GM23338 (cell line): ENCODE measurements around the gene ACOX3.

Experiments
- CTCF ChIP-seq, 2 experiments: fragments of 200-600 bp in 1 of 2; sonication (generic) in 1 of 2; conservative IDR thresholded peaks; 2 replicates each; pipeline versions ENCODE4 v1.5.1 to v1.6.1; 2016 to 2017; ENCODE audit warnings: antibody characterized with exemption in 2 of 2, low read depth in 2 of 2, mild to moderate bottlenecking in 2 of 2, moderate library complexity in 1 of 2
- EZH2 ChIP-seq: fragments of 200-600 bp; sonication (generic); IDR thresholded peaks from one replicate; pipeline ENCODE4 v1.8.0; 2017; ENCODE audit warnings: antibody characterized with exemption, mild to moderate bottlenecking, low read depth; ENCODE audit not compliant: unreplicated experiment
- JUNB ChIP-seq: IDR thresholded peaks from one replicate; pipeline ENCODE4 v1.6.1; 2016; ENCODE audit warnings: antibody characterized with exemption; ENCODE audit not compliant: unreplicated experiment
- POLR2AphosphoS5 ChIP-seq: IDR thresholded peaks from 2 replicates; pipeline ENCODE4 v1.6.1; 2016; ENCODE audit warnings: antibody characterized with exemption, low read depth
- TF ChIP-seq, protein P1 (sequence below): IDR thresholded peaks from one replicate; pipeline ENCODE4 v1.6.1; 2018; ENCODE audit warnings: antibody characterized with exemption; ENCODE audit not compliant: unreplicated experiment

DNA sequence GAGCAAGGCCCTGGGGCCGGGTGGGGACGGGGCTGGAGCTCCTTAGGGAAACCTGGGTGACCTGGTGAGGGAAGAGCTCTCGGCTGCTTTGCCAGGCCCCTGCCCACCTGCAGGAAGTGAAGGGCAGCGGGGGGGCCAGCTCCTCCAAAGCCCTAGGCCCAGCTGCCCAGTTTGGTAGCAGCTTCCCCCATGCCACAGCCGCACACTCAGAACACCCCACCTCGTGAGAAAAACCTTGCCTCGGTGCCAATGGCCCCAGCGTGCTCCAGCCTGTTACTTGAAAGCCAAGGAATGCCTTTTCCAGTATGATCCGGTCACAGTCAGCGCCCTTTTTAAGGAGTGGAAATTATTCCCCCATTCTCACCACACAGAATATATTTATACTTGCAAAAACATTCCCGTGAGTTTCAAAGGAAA lies 38.3 kb downstream of the ACOX3 start:
- TF ChIP-seq CTCF (conservative IDR thresholded peaks at IDR 0.05; ENCODE audit: low read depth in 2 of 2) (no peak), JUNB (no peak), EZH2 (no peak), POLR2AphosphoS5 (no peak)
- TF ChIP-seq, protein P1, sequence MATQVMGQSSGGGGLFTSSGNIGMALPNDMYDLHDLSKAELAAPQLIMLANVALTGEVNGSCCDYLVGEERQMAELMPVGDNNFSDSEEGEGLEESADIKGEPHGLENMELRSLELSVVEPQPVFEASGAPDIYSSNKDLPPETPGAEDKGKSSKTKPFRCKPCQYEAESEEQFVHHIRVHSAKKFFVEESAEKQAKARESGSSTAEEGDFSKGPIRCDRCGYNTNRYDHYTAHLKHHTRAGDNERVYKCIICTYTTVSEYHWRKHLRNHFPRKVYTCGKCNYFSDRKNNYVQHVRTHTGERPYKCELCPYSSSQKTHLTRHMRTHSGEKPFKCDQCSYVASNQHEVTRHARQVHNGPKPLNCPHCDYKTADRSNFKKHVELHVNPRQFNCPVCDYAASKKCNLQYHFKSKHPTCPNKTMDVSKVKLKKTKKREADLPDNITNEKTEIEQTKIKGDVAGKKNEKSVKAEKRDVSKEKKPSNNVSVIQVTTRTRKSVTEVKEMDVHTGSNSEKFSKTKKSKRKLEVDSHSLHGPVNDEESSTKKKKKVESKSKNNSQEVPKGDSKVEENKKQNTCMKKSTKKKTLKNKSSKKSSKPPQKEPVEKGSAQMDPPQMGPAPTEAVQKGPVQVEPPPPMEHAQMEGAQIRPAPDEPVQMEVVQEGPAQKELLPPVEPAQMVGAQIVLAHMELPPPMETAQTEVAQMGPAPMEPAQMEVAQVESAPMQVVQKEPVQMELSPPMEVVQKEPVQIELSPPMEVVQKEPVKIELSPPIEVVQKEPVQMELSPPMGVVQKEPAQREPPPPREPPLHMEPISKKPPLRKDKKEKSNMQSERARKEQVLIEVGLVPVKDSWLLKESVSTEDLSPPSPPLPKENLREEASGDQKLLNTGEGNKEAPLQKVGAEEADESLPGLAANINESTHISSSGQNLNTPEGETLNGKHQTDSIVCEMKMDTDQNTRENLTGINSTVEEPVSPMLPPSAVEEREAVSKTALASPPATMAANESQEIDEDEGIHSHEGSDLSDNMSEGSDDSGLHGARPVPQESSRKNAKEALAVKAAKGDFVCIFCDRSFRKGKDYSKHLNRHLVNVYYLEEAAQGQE, result no peak
